Endothelial cell of umbilical vein (primary cell): Measurements from ENCODE around the gene MTR. TPM values are rescaled to one million over a fixed set of nuclear protein-coding genes. Genes with fewer than 3 reads are reported as not detected.

ENCODE experiments used
- BruUV-seq: library from RNA; stranded (reverse); fragments of 400-500 nt; replicated peaks from 2 replicates; lab custom pipeline; 2021; lab: Mats Ljungman, UMichigan
- CTCF ChIA-PET: fragments of 300-600, 350-600 bp; sonication (Branson Sonifier 250); formaldehyde crosslinking; loops from one replicate; lab custom pipeline; 2021; ENCODE audit warnings: antibody characterized with exemption, inconsistent platforms; lab: Charles Lee
- POLR2A ChIA-PET: fragments of 300-600, 350-600 bp; sonication (Branson Sonifier 250); formaldehyde crosslinking; loops from one replicate; lab custom pipeline; 2021; ENCODE audit warnings: antibody characterized with exemption, inconsistent platforms; lab: Charles Lee
- DNase-seq: peaks from one replicate; pipeline ENCODE4 v3.0.0-alpha.2; 2011; ENCODE audit warnings: low read depth, low spot score
- FAIRE-seq: peaks from 2 replicates; lab custom pipeline; 2011; peaks lifted over from hg19 to GRCh38; lab: Jason Lieb, UNC
- H2AFZ ChIP-seq: 2 replicates; pipeline ENCODE4 v1.6.0; 2012; ENCODE audit warnings: low read depth, low read length, control low read depth, inconsistent platforms
- H3K27ac ChIP-seq: 2 replicates; pipeline ENCODE4 v1.5.1; 2011; ENCODE audit warnings: low read depth, mild to moderate bottlenecking, control low read depth, low read length, moderate library complexity; ENCODE audit not compliant: insufficient read depth
- H3K27me3 ChIP-seq, 2 experiments: 2 replicates each; pipeline versions ENCODE4 v1.6.0 to v1.6.1; 2011; ENCODE audit warnings: low read length in 2 of 2, mixed read lengths in 1 of 2; ENCODE audit not compliant: control insufficient read depth in 2 of 2, insufficient read depth in 2 of 2
- H3K36me3 ChIP-seq, 2 experiments: 2 replicates in 1 of 2; 3 replicates in 1 of 2; pipeline ENCODE4 v1.5.1; 2011; ENCODE audit warnings: low read length in 2 of 2, mild to moderate bottlenecking in 1 of 2, moderate library complexity in 1 of 2; ENCODE audit not compliant: control insufficient read depth in 2 of 2, insufficient read depth in 2 of 2; ENCODE audit errors: extremely low read depth in 1 of 2
- H3K4me1 ChIP-seq: 3 replicates; pipeline ENCODE4 v1.5.1; 2011; ENCODE audit warnings: mild to moderate bottlenecking, low read length; ENCODE audit not compliant: control insufficient read depth, insufficient read depth; ENCODE audit errors: extremely low read depth
- H3K4me2 ChIP-seq: 2 replicates; pipeline ENCODE4 v1.6.1; 2011; ENCODE audit warnings: low read length, control low read depth, mixed read lengths; ENCODE audit not compliant: insufficient read depth
- H3K4me3 ChIP-seq, 3 experiments: fragments of 200-600 bp in 1 of 3; sonication (generic), shearing (Covaris generic) in 1 of 3; replicated peaks in 1 of 3; 2 replicates each; pipeline ENCODE4 v1.5.1; 2011 to 2016; ENCODE audit warnings: control low read depth in 3 of 3, low read length in 3 of 3, mild to moderate bottlenecking in 2 of 3, inconsistent platforms in 1 of 3, low read depth in 1 of 3, moderate library complexity in 1 of 3; ENCODE audit not compliant: insufficient read depth in 1 of 3
- H3K79me2 ChIP-seq: 2 replicates; pipeline ENCODE4 v1.6.0; 2012; ENCODE audit warnings: low read length, inconsistent platforms; ENCODE audit not compliant: control insufficient read depth, insufficient read depth
- H3K9ac ChIP-seq: replicated peaks from 2 replicates; pipeline ENCODE3; 2011; ENCODE audit warnings: low read length, control low read depth; ENCODE audit not compliant: insufficient read depth; ENCODE audit errors: extremely low read depth
- H3K9me1 ChIP-seq: replicated peaks from 3 replicates; pipeline ENCODE4 v1.6.0; 2011; ENCODE audit warnings: mild to moderate bottlenecking, low read length; ENCODE audit not compliant: control insufficient read depth, insufficient read depth; ENCODE audit errors: extremely low read depth
- H3K9me3 ChIP-seq: replicated peaks from 2 replicates; pipeline ENCODE4 v1.5.1; 2012; ENCODE audit warnings: low read length, inconsistent platforms; ENCODE audit not compliant: control insufficient read depth, insufficient read depth
- H4K20me1 ChIP-seq: replicated peaks from 2 replicates; pipeline ENCODE3; 2011; ENCODE audit warnings: mild to moderate bottlenecking, low read length; ENCODE audit not compliant: control insufficient read depth, insufficient read depth; ENCODE audit errors: extremely low read depth
- CTCF ChIP-seq, 2 donors: IDR thresholded peaks; 1 replicate in 1 of 2; 2 replicates in 1 of 2; pipeline ENCODE4 v1.5.1; 2011; ENCODE audit warnings: low read length in 2 of 2, mild to moderate bottlenecking in 2 of 2, moderate library complexity in 2 of 2, control low read depth in 1 of 2, inconsistent platforms in 1 of 2, low read depth in 1 of 2; ENCODE audit not compliant: insufficient read depth in 1 of 2; ENCODE audit errors: extremely low read depth in 1 of 2
- EZH2 ChIP-seq: IDR thresholded peaks from 2 replicates; pipeline ENCODE4 v1.6.1; 2012; ENCODE audit warnings: borderline replicate concordance, low read depth, mild to moderate bottlenecking, moderate library complexity, low read length, inconsistent platforms; ENCODE audit not compliant: severe bottlenecking
- FOS ChIP-seq: IDR thresholded peaks from 2 replicates; pipeline ENCODE4 v1.6.1; 2011; ENCODE audit warnings: mild to moderate bottlenecking, low read length, moderate library complexity, borderline replicate concordance; ENCODE audit not compliant: insufficient read depth
- GATA2 ChIP-seq: IDR thresholded peaks from 2 replicates; pipeline ENCODE4 v1.7.0; 2011; ENCODE audit warnings: low read depth, mild to moderate bottlenecking, moderate library complexity, mixed read lengths, low read length; ENCODE audit not compliant: insufficient read length, insufficient read depth
- JUN ChIP-seq: IDR thresholded peaks from 2 replicates; pipeline ENCODE4 v1.6.1; 2011; ENCODE audit warnings: borderline replicate concordance, low read depth; ENCODE audit not compliant: insufficient read length, insufficient read depth
- MYC ChIP-seq: IDR thresholded peaks from one replicate; pipeline ENCODE4 v1.6.1; 2011; ENCODE audit warnings: mild to moderate bottlenecking, low read depth, low read length
- POLR2A ChIP-seq: IDR thresholded peaks from 2 replicates; pipeline ENCODE4 v1.6.1; 2012; ENCODE audit warnings: low read depth, mild to moderate bottlenecking, control low read depth, low read length
- POLR2AphosphoS5 ChIP-seq: IDR thresholded peaks from 2 replicates; pipeline ENCODE4 v1.6.1; 2012; ENCODE audit warnings: low read depth, mild to moderate bottlenecking, control low read depth, low read length, moderate library complexity; ENCODE audit not compliant: insufficient read depth
- dilution Hi-C: fragments of 300-500 bp; cut with MboI; formaldehyde crosslinking; loops from one replicate; pipeline ENCODE4 v1.15.0; 2019; ENCODE audit warnings: low sequenced_read_pairs; ENCODE audit not compliant: extremely low pct_ligation_motif_present
- intact Hi-C: fragments of 100-400 bp; cut with micrococcal nuclease; formaldehyde crosslinking; loops from one replicate; pipeline ENCODE4 v1.10.0; 2022
- polyA plus RNA-seq, 4 experiments: library from polyadenylated mRNA; depleted of rRNA in 3 of 4; stranded (reverse) in 3 of 4; unstranded in 1 of 4; fragments of >200 nt; gene quantifications; 2 replicates each; pipeline versions ENCODE4 v1.2.1 to v1.2.3, GENCODE V29; 2011 to 2012; ENCODE audit warnings: missing spikeins in 1 of 4
- total RNA-seq: library from RNA; stranded (reverse); gene quantifications from 2 replicates; pipeline ENCODE4 v1.2.3, GENCODE V29; 2021
- TF ChIP-seq, protein P1 (sequence below): IDR thresholded peaks from 2 replicates; pipeline ENCODE4 v1.6.1; 2011; ENCODE audit not compliant: insufficient read depth, insufficient read length

The MTR gene
- total and polyA plus RNA-seq, 2 donors (not counting 3 experiments of a cell fraction or from before 2014, with no cell fraction given) = 6.7 to 45.2 TPM

DNA sequence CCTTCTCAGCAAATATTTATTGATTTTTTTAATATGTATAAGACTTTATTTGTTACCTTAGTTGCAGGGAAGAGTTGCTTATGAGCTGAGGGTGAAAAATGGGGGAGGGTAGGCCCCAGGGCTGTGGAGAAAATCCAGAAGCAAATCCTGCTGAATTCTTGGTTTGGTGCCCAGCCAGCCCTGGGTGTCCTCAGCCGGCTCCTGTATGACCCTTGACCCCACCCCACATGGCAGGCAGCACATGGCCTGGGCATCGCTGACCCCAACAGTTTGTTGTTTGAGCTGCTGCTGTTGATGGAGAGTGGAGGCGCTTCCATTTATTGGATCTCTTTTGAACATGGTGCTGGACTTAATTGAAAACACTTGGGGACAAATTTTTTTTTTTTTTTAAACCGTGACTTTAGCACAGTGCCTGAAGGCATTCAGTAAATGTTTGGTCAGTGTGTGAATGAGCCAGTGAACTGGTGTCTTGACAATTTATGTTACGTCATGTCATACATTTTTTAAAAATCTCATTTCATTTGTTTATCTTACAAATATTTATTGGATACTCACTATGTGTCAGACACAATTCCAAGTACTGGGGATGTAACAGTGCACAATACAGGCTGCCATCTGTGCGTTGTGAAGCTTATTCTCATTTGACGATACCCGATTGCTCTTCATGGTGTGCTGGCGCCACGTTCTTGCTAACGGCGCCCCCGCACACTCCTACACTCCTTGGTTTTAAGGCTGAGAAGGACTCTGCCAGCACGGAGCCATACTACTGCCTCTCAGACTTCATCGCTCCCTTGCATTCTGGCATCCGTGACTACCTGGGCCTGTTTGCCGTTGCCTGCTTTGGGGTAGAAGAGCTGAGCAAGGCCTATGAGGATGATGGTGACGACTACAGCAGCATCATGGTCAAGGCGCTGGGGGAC lies 98.8 kb downstream of the MTR start:
- BruUV-seq = no TSS peak
- FAIRE-seq = no peak
- Histone ChIP-seq H3K9me1 (no peaks in the 10 kb centered on the region), H4K20me1 (no peaks in the 10 kb centered on the region), H3K4me1 (no peaks in the 10 kb centered on the region), H3K27me3 (no peaks in the 10 kb centered on the region), H3K9me3 (no peaks in the 10 kb centered on the region), H2AFZ (no peak overlapping the region), H3K9ac (no peak overlapping the region), H3K36me3 (peaks cover 7 to 24% of the 10 kb centered on the region in 2 experiments), H3K4me3 (no peak overlapping the region), H3K27ac (no peak overlapping the region), H3K4me2 (no peak overlapping the region), H3K79me2 (no peaks in the 10 kb centered on the region)
- ChIA-PET POLR2A (no interaction called here), CTCF (interaction anchor here (0.9 to 1.4 kb wide), 2 partner anchors 15 to 285 kb away, joined by 3 read pairs; no protein-coding TSS in a partner anchor)
- no peak for TF ChIP-seq POLR2AphosphoS5
- no peak for TF ChIP-seq GATA2
- TF ChIP-seq, protein P1, sequence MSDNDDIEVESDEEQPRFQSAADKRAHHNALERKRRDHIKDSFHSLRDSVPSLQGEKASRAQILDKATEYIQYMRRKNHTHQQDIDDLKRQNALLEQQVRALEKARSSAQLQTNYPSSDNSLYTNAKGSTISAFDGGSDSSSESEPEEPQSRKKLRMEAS = no peak
- TF ChIP-seq FOS = no peak
- TF ChIP-seq POLR2A = no peak
- no peak for TF ChIP-seq MYC
- no peak for TF ChIP-seq EZH2
- TF ChIP-seq CTCF (IDR thresholded peaks at IDR 0.05; ENCODE audit: extremely low read depth in 1 of 2, insufficient read depth in 1 of 2, low read depth in 1 of 2, low read length in 2 of 2) = no peak
- no peak for TF ChIP-seq JUN
- dilution Hi-C loops = no loop called here
- intact Hi-C loops = no loop called here
- DNase-seq = no peak
